ENCODE results near the gene ZNF469. TPM values are rescaled to one million over a fixed set of nuclear protein-coding genes. Genes with fewer than 3 reads are reported as not detected.

Gene ZNF469
- total and polyA plus RNA-seq, 4 experiments from 2014 or later = 0.01 to 0.64 (median 0.61) TPM; not detected in 1

GRCh38 chr16:88372522-88372921 lies 10.2 kb upstream of the ZNF469 start:
- DNase-seq = no peak
- no peak overlapping the region for H3K4me3 ChIP-seq (ENCODE audit: low read length in 2 of 2)
- H3K27ac Mint-ChIP-seq = no peak overlapping the region
- peaks cover 5 to 9% of the 10 kb centered on the region in 2 donors for H3K27me3 Mint-ChIP-seq
- H3K9me3 ChIP-seq (ENCODE audit: control insufficient read depth in 1 of 2, low read length in 2 of 2) = no peaks in the 10 kb centered on the region
- POLR2A ChIA-PET (ENCODE audit: partially characterized antibody) = no interaction called here
- no peaks in the 10 kb centered on the region for H3K36me3 ChIP-seq (ENCODE audit: insufficient read depth, low read length)
- H3K4me1 Mint-ChIP-seq = peaks cover 0 to 5% (median 0%) of the 10 kb centered on the region in 4 donors
- no peak overlapping the region for H3K27ac ChIP-seq (ENCODE audit: low read depth, low read length)
- H3K4me3 Mint-ChIP-seq = no peak overlapping the region
- no peaks in the 10 kb centered on the region for H3K27me3 ChIP-seq (ENCODE audit: insufficient read depth, low read length)
- CTCF ChIA-PET (ENCODE audit: partially characterized antibody) = no interaction called here
- no peaks in the 10 kb centered on the region for H3K4me1 ChIP-seq (ENCODE audit: insufficient read depth, low read length)
- H3K36me3 Mint-ChIP-seq = no peaks in the 10 kb centered on the region
- no peaks in the 10 kb centered on the region for H3K9me3 Mint-ChIP-seq
- intact Hi-C loops (cut with micrococcal nuclease) = no loop called here

DNA sequence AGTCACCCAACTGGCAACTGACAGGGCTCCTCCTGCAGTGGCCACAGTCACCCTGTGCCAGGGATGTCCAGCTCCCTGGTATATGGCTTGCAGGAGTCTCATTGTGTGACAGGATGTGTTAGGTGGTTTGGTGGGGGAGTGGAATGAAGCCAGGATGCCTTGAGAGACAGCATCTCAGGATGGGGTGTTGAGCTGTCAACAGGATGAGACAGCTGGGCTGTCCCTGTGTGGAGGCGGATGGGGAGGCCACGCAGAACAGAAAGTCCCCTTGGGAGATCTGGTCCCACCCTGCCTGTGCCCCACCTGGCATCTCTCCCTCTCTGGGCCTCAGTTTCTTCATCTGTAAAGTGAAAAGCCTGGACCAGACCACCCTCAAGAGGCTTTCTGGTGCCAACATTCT lies 9.5 kb upstream of the ZNF469 start:
- no peaks in the 10 kb centered on the region for H3K36me3 Mint-ChIP-seq
- Histone ChIP-seq H3K36me3 (ENCODE audit: insufficient read depth, low read length) (no peaks in the 10 kb centered on the region), H3K4me3 (ENCODE audit: low read length in 2 of 2) (no peak overlapping the region), H3K27me3 (ENCODE audit: insufficient read depth, low read length) (no peaks in the 10 kb centered on the region), H3K9me3 (ENCODE audit: control insufficient read depth in 1 of 2, low read length in 2 of 2) (no peaks in the 10 kb centered on the region), H3K27ac (ENCODE audit: low read depth, low read length) (no peak overlapping the region), H3K4me1 (ENCODE audit: insufficient read depth, low read length) (no peaks in the 10 kb centered on the region)
- CTCF ChIA-PET (ENCODE audit: partially characterized antibody) = no interaction called here
- H3K4me3 Mint-ChIP-seq = no peak overlapping the region
- DNase-seq = no peak
- no peaks in the 10 kb centered on the region for H3K9me3 Mint-ChIP-seq
- H3K27me3 Mint-ChIP-seq = peaks cover 5 to 9% of the 10 kb centered on the region in 2 donors
- no peak overlapping the region for H3K27ac Mint-ChIP-seq
- intact Hi-C loops (cut with micrococcal nuclease) = no loop called here
- POLR2A ChIA-PET (ENCODE audit: partially characterized antibody) = no interaction called here
- H3K4me1 Mint-ChIP-seq = peaks cover 0 to 5% (median 0%) of the 10 kb centered on the region in 4 donors

DNA sequence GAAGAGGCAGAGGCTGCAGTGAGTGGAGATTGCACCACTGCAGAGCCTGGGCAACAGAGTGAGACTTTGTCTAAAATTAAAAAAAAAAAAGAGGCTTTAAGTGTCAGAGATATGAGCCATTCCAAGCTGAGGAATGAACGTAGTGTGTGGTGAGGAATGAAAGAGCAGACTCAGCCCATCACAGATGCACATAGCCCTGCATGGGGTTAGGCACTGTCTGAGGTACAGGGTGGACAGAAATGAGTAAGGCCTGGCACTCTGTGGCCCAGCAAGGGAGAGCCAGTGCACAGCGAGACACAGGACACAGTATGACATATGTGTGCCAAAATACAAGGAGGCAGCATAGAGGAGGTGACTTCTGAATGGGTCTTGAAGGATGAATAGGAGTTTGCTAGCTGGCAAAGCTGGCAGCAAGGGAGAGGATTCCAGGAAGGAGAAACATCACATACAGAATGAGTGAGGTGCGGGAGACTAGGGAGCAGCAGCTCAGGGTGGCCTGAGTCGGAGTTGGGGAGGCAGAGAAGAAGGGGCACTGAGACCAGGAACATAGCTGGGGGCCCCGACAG lies 8.7 kb upstream of the ZNF469 start:
- Mint-ChIP-seq H3K36me3 (no peaks in the 10 kb centered on the region), H3K27me3 (peaks cover 5 to 7% of the 10 kb centered on the region in 2 donors), H3K4me1 (peaks cover 0 to 5% (median 0%) of the 10 kb centered on the region in 4 donors), H3K4me3 (no peak overlapping the region), H3K9me3 (no peaks in the 10 kb centered on the region), H3K27ac (peak overlapping the region in 1 of 7 donors; percentile 20)
- no peak for DNase-seq
- Histone ChIP-seq H3K9me3 (ENCODE audit: control insufficient read depth in 1 of 2, low read length in 2 of 2) (no peaks in the 10 kb centered on the region), H3K27me3 (ENCODE audit: insufficient read depth, low read length) (no peaks in the 10 kb centered on the region), H3K27ac (ENCODE audit: low read depth, low read length) (no peak overlapping the region), H3K4me3 (ENCODE audit: low read length in 2 of 2) (no peak overlapping the region), H3K36me3 (ENCODE audit: insufficient read depth, low read length) (no peaks in the 10 kb centered on the region), H3K4me1 (ENCODE audit: insufficient read depth, low read length) (no peaks in the 10 kb centered on the region)
- intact Hi-C loops (cut with micrococcal nuclease) = no loop called here
- ChIA-PET CTCF (ENCODE audit: partially characterized antibody) (no interaction called here), POLR2A (ENCODE audit: partially characterized antibody) (no interaction called here)

- H3K4me3 Mint-ChIP-seq = no peak overlapping the region
- intact Hi-C loops (cut with micrococcal nuclease) = no loop called here
- no peaks in the 10 kb centered on the region for H3K9me3 Mint-ChIP-seq
Measured at GRCh38 chr16:88374736-88375135, 8.0 kb upstream of the ZNF469 start.

GRCh38 chr16:88375236-88375975 lies 7.4 kb upstream of the ZNF469 start:
- intact Hi-C loops (cut with micrococcal nuclease) = no loop called here
- no peak overlapping the region for H3K4me3 Mint-ChIP-seq
- H3K36me3 Mint-ChIP-seq = no peaks in the 10 kb centered on the region
- Histone ChIP-seq H3K27ac (ENCODE audit: low read depth, low read length) (no peak overlapping the region), H3K4me3 (ENCODE audit: low read length in 2 of 2) (no peak overlapping the region), H3K9me3 (ENCODE audit: control insufficient read depth in 1 of 2, low read length in 2 of 2) (no peaks in the 10 kb centered on the region), H3K36me3 (ENCODE audit: insufficient read depth, low read length) (no peaks in the 10 kb centered on the region), H3K4me1 (ENCODE audit: insufficient read depth, low read length) (no peaks in the 10 kb centered on the region), H3K27me3 (ENCODE audit: insufficient read depth, low read length) (no peaks in the 10 kb centered on the region)
- DNase-seq = no peak
- peaks cover 0 to 5% (median 0%) of the 10 kb centered on the region in 4 donors for H3K4me1 Mint-ChIP-seq
- peaks cover 3 to 7% of the 10 kb centered on the region in 2 donors for H3K27me3 Mint-ChIP-seq
- no peak overlapping the region for H3K27ac Mint-ChIP-seq
- H3K9me3 Mint-ChIP-seq = no peaks in the 10 kb centered on the region
- ChIA-PET CTCF (ENCODE audit: partially characterized antibody) (no interaction called here), POLR2A (ENCODE audit: partially characterized antibody) (no interaction called here)

More at GRCh38 chr16:88374736-88375135, 8.0 kb upstream of the ZNF469 start:
- peaks cover 5 to 7% of the 10 kb centered on the region in 2 donors for H3K27me3 Mint-ChIP-seq
- H3K36me3 ChIP-seq (ENCODE audit: insufficient read depth, low read length) = no peaks in the 10 kb centered on the region
- H3K27ac Mint-ChIP-seq = no peak overlapping the region
- no peak overlapping the region for H3K27ac ChIP-seq (ENCODE audit: low read depth, low read length)
- CTCF ChIA-PET (ENCODE audit: partially characterized antibody) = no interaction called here
- no peak for DNase-seq
- no peaks in the 10 kb centered on the region for H3K36me3 Mint-ChIP-seq
- no peaks in the 10 kb centered on the region for H3K9me3 ChIP-seq (ENCODE audit: control insufficient read depth in 1 of 2, low read length in 2 of 2)
- POLR2A ChIA-PET (ENCODE audit: partially characterized antibody) = no interaction called here
- no peaks in the 10 kb centered on the region for H3K4me1 ChIP-seq (ENCODE audit: insufficient read depth, low read length)
- H3K4me1 Mint-ChIP-seq = peaks cover 0 to 5% (median 0%) of the 10 kb centered on the region in 4 donors
- H3K27me3 ChIP-seq (ENCODE audit: insufficient read depth, low read length) = no peaks in the 10 kb centered on the region
- H3K4me3 ChIP-seq (ENCODE audit: low read length in 2 of 2) = no peak overlapping the region

DNA sequence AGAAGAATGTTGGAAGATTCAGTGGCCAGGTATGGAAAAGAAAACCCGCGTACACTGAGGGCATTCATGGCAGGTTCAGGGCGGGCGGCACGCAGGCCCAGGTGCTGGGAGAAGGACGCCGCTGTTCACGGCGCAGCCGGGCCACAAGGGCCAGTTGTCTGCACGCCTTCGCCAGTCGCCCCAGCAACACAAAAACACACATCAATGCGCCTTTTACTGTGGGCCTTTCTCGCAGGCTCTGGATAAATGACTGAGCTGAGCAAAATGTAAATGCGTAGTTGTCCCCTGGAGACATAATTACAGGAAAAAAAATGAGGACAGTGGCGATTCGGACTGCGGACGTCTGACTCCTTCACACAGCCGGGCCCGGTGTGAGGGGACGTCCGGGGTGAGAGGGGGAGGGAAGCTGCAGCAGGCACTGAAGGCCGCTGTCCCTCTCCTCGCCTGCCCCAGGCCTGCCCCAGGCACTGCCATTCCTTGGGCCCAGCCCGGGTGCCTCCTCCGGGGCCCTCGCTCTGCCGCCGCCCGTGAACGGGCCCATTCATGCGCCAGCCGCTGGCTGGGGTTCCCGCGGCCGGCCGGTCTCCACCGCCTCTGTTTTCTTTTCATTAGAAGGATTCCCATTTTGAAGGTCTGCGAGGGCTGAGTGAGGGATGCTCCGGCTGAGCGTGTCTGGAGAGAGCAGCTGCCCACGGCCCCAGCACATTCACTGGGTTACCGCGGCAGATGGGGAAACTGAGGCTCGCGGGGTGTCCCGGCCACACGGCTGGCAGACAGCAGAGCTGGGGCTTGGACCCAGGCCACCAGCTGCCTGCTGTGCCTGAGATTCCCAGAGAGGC lies 6.5 kb upstream of the ZNF469 start:
- no peaks in the 10 kb centered on the region for H3K4me1 ChIP-seq (ENCODE audit: insufficient read depth, low read length)
- no peaks in the 10 kb centered on the region for H3K9me3 ChIP-seq (ENCODE audit: control insufficient read depth in 1 of 2, low read length in 2 of 2)
- Mint-ChIP-seq H3K9me3 (no peaks in the 10 kb centered on the region), H3K4me3 (no peak overlapping the region), H3K4me1 (peaks cover 0 to 5% (median 0%) of the 10 kb centered on the region in 4 donors), H3K27ac (no peak overlapping the region), H3K36me3 (no peaks in the 10 kb centered on the region), H3K27me3 (peaks cover 3 to 7% of the 10 kb centered on the region in 2 donors)
- no peaks in the 10 kb centered on the region for H3K27me3 ChIP-seq (ENCODE audit: insufficient read depth, low read length)
- no peaks in the 10 kb centered on the region for H3K36me3 ChIP-seq (ENCODE audit: insufficient read depth, low read length)
- intact Hi-C loops (cut with micrococcal nuclease) = no loop called here
- ChIA-PET POLR2A (ENCODE audit: partially characterized antibody) (no interaction called here), CTCF (ENCODE audit: partially characterized antibody) (no interaction called here)
- no peak for DNase-seq
- no peak overlapping the region for H3K4me3 ChIP-seq (ENCODE audit: low read length in 2 of 2)
- no peak overlapping the region for H3K27ac ChIP-seq (ENCODE audit: low read depth, low read length)
